Measurements from ENCODE around the gene SSBP4. TPM values are rescaled to one million over a fixed set of nuclear protein-coding genes. Genes with fewer than 3 reads are reported as not detected.

SSBP4 gene
- total and polyA plus RNA-seq, 2 experiments from 2014 or later, result 44.4 to 52.0 TPM

DNA sequence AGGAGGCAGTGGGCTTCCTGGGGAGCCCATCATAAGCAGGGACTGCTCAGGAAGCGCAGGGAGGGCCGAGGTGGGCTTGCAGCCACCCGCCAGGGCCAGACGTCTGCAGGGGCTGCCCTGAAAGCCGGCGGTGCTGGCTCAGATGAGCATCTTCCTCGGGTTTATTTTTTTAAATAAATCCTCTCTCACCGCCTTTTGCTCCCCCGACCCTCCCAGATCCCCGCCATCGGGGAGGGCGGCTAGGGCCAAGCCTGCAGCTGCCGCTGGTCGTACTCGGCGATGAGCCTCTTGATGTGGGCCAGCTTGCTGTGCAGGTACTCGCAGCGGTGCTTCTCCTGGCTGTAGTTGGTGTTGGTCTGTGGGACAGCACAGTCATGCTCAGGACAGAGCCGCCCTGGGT is 25.3 kb downstream of the SSBP4 start:
- Mint-ChIP-seq H3K4me3 (no peak overlapping the region), H3K36me3 (ENCODE audit: low read depth) (peaks cover 9% of the 10 kb centered on the region), H3K27ac (no peak overlapping the region), H3K9me3 (peaks cover 4% of the 10 kb centered on the region), H3K4me1 (peaks cover 9% of the 10 kb centered on the region), H3K27me3 (ENCODE audit: insufficient read depth, low read depth, poor library complexity) (peaks cover 16% of the 10 kb centered on the region)
- H2AFZ ChIP-seq, result no peak overlapping the region
- H3F3A ChIP-seq (replicated peaks; ENCODE audit: low read depth), result peaks cover 8% of the 10 kb centered on the region; the same call in 1 of the 2 replicates
- peaks cover 5% of the 10 kb centered on the region for H3K4me1 ChIP-seq (ENCODE audit: insufficient read depth)
- no peak for DNase-seq (ENCODE audit: low spot score)
- H3K4me3 ChIP-seq, result no peak overlapping the region
- H3K79me2 ChIP-seq (replicated peaks; ENCODE audit: insufficient read depth), result no peaks in the 10 kb centered on the region
- no peaks in the 10 kb centered on the region for H3K9me2 ChIP-seq (ENCODE audit: insufficient read depth)
- no peak overlapping the region for H3K4me2 ChIP-seq
- no peak for ATAC-seq
- no peak overlapping the region for H3K27ac ChIP-seq (ENCODE audit: low read depth)
- no peaks in the 10 kb centered on the region for H3K27me3 ChIP-seq (ENCODE audit: insufficient read depth)
- H3K36me3 ChIP-seq (ENCODE audit: insufficient read depth), result no peaks in the 10 kb centered on the region
- TF ChIP-seq, protein P1, sequence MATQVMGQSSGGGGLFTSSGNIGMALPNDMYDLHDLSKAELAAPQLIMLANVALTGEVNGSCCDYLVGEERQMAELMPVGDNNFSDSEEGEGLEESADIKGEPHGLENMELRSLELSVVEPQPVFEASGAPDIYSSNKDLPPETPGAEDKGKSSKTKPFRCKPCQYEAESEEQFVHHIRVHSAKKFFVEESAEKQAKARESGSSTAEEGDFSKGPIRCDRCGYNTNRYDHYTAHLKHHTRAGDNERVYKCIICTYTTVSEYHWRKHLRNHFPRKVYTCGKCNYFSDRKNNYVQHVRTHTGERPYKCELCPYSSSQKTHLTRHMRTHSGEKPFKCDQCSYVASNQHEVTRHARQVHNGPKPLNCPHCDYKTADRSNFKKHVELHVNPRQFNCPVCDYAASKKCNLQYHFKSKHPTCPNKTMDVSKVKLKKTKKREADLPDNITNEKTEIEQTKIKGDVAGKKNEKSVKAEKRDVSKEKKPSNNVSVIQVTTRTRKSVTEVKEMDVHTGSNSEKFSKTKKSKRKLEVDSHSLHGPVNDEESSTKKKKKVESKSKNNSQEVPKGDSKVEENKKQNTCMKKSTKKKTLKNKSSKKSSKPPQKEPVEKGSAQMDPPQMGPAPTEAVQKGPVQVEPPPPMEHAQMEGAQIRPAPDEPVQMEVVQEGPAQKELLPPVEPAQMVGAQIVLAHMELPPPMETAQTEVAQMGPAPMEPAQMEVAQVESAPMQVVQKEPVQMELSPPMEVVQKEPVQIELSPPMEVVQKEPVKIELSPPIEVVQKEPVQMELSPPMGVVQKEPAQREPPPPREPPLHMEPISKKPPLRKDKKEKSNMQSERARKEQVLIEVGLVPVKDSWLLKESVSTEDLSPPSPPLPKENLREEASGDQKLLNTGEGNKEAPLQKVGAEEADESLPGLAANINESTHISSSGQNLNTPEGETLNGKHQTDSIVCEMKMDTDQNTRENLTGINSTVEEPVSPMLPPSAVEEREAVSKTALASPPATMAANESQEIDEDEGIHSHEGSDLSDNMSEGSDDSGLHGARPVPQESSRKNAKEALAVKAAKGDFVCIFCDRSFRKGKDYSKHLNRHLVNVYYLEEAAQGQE (IDR thresholded peaks at IDR 0.05; ENCODE audit: unreplicated experiment), result no peak
- no peak for TF ChIP-seq POLR2AphosphoS5 (IDR thresholded peaks at IDR 0.05; ENCODE audit: low read depth)
- no peak for TF ChIP-seq EZH2phosphoT487 (IDR thresholded peaks at IDR 0.05; ENCODE audit: unreplicated experiment)
- no peak for TF ChIP-seq NANOG (IDR thresholded peaks at IDR 0.05; ENCODE audit: borderline replicate concordance)
- TF ChIP-seq, protein P2, sequence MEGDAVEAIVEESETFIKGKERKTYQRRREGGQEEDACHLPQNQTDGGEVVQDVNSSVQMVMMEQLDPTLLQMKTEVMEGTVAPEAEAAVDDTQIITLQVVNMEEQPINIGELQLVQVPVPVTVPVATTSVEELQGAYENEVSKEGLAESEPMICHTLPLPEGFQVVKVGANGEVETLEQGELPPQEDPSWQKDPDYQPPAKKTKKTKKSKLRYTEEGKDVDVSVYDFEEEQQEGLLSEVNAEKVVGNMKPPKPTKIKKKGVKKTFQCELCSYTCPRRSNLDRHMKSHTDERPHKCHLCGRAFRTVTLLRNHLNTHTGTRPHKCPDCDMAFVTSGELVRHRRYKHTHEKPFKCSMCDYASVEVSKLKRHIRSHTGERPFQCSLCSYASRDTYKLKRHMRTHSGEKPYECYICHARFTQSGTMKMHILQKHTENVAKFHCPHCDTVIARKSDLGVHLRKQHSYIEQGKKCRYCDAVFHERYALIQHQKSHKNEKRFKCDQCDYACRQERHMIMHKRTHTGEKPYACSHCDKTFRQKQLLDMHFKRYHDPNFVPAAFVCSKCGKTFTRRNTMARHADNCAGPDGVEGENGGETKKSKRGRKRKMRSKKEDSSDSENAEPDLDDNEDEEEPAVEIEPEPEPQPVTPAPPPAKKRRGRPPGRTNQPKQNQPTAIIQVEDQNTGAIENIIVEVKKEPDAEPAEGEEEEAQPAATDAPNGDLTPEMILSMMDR (conservative IDR thresholded peaks at IDR 0.05; ENCODE audit: low read depth in 2 of 2), result no peak
- no peak for TF ChIP-seq ZNF114 (CRISPR knock-in tag; IDR thresholded peaks at IDR 0.05)
- no peak for TF ChIP-seq ZNF331 (CRISPR knock-in tag; IDR thresholded peaks at IDR 0.05; ENCODE audit: low read depth)
- no peak for TF ChIP-seq JUNB (IDR thresholded peaks at IDR 0.05; ENCODE audit: unreplicated experiment)
- TF ChIP-seq, protein P3, sequence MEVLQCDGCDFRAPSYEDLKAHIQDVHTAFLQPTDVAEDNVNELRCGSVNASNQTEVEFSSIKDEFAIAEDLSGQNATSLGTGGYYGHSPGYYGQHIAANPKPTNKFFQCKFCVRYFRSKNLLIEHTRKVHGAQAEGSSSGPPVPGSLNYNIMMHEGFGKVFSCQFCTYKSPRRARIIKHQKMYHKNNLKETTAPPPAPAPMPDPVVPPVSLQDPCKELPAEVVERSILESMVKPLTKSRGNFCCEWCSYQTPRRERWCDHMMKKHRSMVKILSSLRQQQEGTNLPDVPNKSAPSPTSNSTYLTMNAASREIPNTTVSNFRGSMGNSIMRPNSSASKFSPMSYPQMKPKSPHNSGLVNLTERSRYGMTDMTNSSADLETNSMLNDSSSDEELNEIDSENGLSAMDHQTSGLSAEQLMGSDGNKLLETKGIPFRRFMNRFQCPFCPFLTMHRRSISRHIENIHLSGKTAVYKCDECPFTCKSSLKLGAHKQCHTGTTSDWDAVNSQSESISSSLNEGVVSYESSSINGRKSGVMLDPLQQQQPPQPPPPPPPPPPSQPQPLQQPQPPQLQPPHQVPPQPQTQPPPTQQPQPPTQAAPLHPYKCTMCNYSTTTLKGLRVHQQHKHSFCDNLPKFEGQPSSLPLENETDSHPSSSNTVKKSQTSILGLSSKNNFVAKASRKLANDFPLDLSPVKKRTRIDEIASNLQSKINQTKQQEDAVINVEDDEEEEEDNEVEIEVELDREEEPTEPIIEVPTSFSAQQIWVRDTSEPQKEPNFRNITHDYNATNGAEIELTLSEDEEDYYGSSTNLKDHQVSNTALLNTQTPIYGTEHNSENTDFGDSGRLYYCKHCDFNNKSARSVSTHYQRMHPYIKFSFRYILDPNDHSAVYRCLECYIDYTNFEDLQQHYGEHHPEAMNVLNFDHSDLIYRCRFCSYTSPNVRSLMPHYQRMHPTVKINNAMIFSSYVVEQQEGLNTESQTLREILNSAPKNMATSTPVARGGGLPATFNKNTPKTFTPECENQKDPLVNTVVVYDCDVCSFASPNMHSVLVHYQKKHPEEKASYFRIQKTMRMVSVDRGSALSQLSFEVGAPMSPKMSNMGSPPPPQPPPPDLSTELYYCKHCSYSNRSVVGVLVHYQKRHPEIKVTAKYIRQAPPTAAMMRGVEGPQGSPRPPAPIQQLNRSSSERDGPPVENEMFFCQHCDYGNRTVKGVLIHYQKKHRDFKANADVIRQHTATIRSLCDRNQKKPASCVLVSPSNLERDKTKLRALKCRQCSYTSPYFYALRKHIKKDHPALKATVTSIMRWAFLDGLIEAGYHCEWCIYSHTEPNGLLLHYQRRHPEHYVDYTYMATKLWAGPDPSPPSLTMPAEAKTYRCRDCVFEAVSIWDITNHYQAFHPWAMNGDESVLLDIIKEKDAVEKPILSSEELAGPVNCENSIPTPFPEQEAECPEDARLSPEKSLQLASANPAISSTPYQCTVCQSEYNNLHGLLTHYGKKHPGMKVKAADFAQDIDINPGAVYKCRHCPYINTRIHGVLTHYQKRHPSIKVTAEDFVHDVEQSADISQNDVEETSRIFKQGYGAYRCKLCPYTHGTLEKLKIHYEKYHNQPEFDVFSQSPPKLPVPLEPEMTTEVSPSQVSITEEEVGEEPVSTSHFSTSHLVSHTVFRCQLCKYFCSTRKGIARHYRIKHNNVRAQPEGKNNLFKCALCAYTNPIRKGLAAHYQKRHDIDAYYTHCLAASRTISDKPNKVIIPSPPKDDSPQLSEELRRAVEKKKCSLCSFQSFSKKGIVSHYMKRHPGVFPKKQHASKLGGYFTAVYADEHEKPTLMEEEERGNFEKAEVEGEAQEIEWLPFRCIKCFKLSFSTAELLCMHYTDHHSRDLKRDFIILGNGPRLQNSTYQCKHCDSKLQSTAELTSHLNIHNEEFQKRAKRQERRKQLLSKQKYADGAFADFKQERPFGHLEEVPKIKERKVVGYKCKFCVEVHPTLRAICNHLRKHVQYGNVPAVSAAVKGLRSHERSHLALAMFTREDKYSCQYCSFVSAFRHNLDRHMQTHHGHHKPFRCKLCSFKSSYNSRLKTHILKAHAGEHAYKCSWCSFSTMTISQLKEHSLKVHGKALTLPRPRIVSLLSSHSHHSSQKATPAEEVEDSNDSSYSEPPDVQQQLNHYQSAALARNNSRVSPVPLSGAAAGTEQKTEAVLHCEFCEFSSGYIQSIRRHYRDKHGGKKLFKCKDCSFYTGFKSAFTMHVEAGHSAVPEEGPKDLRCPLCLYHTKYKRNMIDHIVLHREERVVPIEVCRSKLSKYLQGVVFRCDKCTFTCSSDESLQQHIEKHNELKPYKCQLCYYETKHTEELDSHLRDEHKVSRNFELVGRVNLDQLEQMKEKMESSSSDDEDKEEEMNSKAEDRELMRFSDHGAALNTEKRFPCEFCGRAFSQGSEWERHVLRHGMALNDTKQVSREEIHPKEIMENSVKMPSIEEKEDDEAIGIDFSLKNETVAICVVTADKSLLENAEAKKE (CRISPR knock-in tag; IDR thresholded peaks at IDR 0.05), result no peak
- no peaks in the 10 kb centered on the region; the same call in none of the 2 replicates for H4K20me1 ChIP-seq (replicated peaks; ENCODE audit: insufficient read depth)
